HCT116 (cell line): ENCODE data around the gene DRC7. TPM values are rescaled to one million over a fixed set of nuclear protein-coding genes. Genes with fewer than 3 reads are reported as not detected.

Experiments
- ATAC-seq: fragments of 200-7000 bp; cut with Tn5 transposase; 2 replicates; pipeline ENCODE4 v1.9.1; 2020; ENCODE audit warnings: mild to moderate bottlenecking, moderate library complexity
- BruUV-seq: library from RNA; stranded (reverse); fragments of 400-500 nt; replicated peaks from 2 replicates; lab custom pipeline; 2021; lab: Mats Ljungman, UMichigan
- CTCF ChIA-PET: fragments of 300-600 bp; sonication (Branson Sonifier 250); formaldehyde crosslinking; loops from one replicate; lab custom pipeline; 2021; ENCODE audit warnings: antibody characterized with exemption; lab: Charles Lee
- POLR2A ChIA-PET: fragments of 300-600, 350-600 bp; sonication (Branson Sonifier 250); formaldehyde crosslinking; loops from one replicate; lab custom pipeline; 2021; ENCODE audit warnings: antibody characterized with exemption; lab: Charles Lee
- RAD21 ChIA-PET, 2 experiments: fragments of 300-600 bp; sonication (Branson Sonifier 250); formaldehyde crosslinking; loops; one replicate each; lab custom pipeline; 2023; ENCODE audit warnings: low total read pairs in 2 of 2; ENCODE audit not compliant: uncharacterized antibody in 2 of 2, unreplicated experiment in 2 of 2, low non-redundant PET in 1 of 2; lab: Charles Lee
- DNase-seq: peaks from one replicate; pipeline ENCODE4 v3.0.0-alpha.2; 2010; ENCODE audit warnings: low read depth, low spot score
- H2AFZ ChIP-seq: fragments of 200-600 bp; shearing (Covaris generic), sonication (generic); 2 replicates; pipeline ENCODE4 v1.6.1; 2017; ENCODE audit warnings: low read depth, mixed run types, mixed read lengths, antibody characterized with exemption, low read length; ENCODE audit not compliant: poor library complexity, severe bottlenecking
- H3K27ac ChIP-seq: 2 replicates; pipeline ENCODE4 v1.5.1; 2012; ENCODE audit warnings: low read depth, low read length
- H3K27me3 ChIP-seq: fragments of 200-600 bp; sonication (generic); 2 replicates; pipeline ENCODE4 v1.6.1; 2016; ENCODE audit warnings: mixed run types, low read length, mixed read lengths; ENCODE audit not compliant: insufficient read depth
- H3K36me3 ChIP-seq, 2 experiments: fragments of 200-500 bp in 1 of 2; fragments of 200-600 bp in 1 of 2; sonication (Bioruptor generic) in 1 of 2; sonication (generic) in 1 of 2; 2 replicates each; pipeline versions ENCODE4 v1.5.1 to v1.6.1; 2014 to 2016; ENCODE audit warnings: low read length in 2 of 2, inconsistent platforms in 1 of 2, mixed read lengths in 1 of 2, mixed run types in 1 of 2; ENCODE audit not compliant: insufficient read depth in 2 of 2, control insufficient read depth in 1 of 2
- H3K4me1 ChIP-seq, 2 experiments: fragments of 200-600 bp in 1 of 2; sonication (generic) in 1 of 2; 2 replicates each; pipeline versions ENCODE4 v1.5.1 to v1.6.1; 2012 to 2017; ENCODE audit warnings: low read length in 2 of 2, inconsistent platforms in 1 of 2, mild to moderate bottlenecking in 1 of 2, mixed read lengths in 1 of 2, mixed run types in 1 of 2, moderate library complexity in 1 of 2; ENCODE audit not compliant: insufficient read depth in 2 of 2, control insufficient read depth in 1 of 2
- H3K4me2 ChIP-seq: fragments of 200-600 bp; sonication (generic); 2 replicates; pipeline ENCODE4 v1.6.1; 2017; ENCODE audit warnings: mixed run types, low read length, mixed read lengths
- H3K4me3 ChIP-seq, 2 experiments: fragments of 200-600 bp in 1 of 2; sonication (generic) in 1 of 2; replicated peaks in 1 of 2; 2 replicates each; pipeline ENCODE4 v1.5.1; 2011 to 2016; ENCODE audit warnings: low read length in 2 of 2, control low read depth in 1 of 2, low read depth in 1 of 2, mild to moderate bottlenecking in 1 of 2, mixed read lengths in 1 of 2, mixed run types in 1 of 2
- H3K79me2 ChIP-seq: fragments of 200-600 bp; sonication (generic); 2 replicates; pipeline ENCODE4 v1.6.1; 2017; ENCODE audit warnings: mild to moderate bottlenecking, mixed run types, low read length, moderate library complexity, mixed read lengths; ENCODE audit not compliant: insufficient read depth
- H3K9ac ChIP-seq: fragments of 200-600 bp; sonication (generic); 2 replicates; pipeline ENCODE4 v1.6.1; 2016; ENCODE audit warnings: low read length, mixed read lengths
- H3K9me2 ChIP-seq: fragments of 200-600 bp; sonication (generic), shearing (Covaris generic); 2 replicates; pipeline ENCODE4 v1.6.1; 2017; ENCODE audit warnings: mixed run types, mild to moderate bottlenecking, moderate library complexity; ENCODE audit not compliant: insufficient read depth
- H3K9me3 ChIP-seq, 2 experiments: fragments of 200-500 bp in 1 of 2; fragments of 200-600 bp in 1 of 2; sonication (Bioruptor generic) in 1 of 2; sonication (generic) in 1 of 2; 2 replicates each; pipeline ENCODE4 v1.6.1; 2014 to 2017; ENCODE audit warnings: low read length in 2 of 2, mixed read lengths in 2 of 2, inconsistent platforms in 1 of 2, low read depth in 1 of 2, mild to moderate bottlenecking in 1 of 2, mixed run types in 1 of 2, moderate library complexity in 1 of 2; ENCODE audit not compliant: control insufficient read depth in 1 of 2, insufficient read depth in 1 of 2
- H4K20me1 ChIP-seq: fragments of 200-600 bp; sonication (generic), shearing (Covaris generic); 2 replicates; pipeline ENCODE4 v1.6.1; 2017; ENCODE audit warnings: mixed run types, mild to moderate bottlenecking, moderate library complexity; ENCODE audit not compliant: insufficient read depth
- ATF3 ChIP-seq: IDR thresholded peaks from 2 replicates; pipeline ENCODE4 v1.6.1; 2012
- CBX3 ChIP-seq: IDR thresholded peaks from 2 replicates; pipeline ENCODE4 v1.6.1; 2012; ENCODE audit warnings: low read depth
- EGR1 ChIP-seq: IDR thresholded peaks from 2 replicates; pipeline ENCODE4 v1.6.1; 2012; ENCODE audit warnings: low read depth
- ELF1 ChIP-seq: IDR thresholded peaks from 2 replicates; pipeline ENCODE4 v1.6.1; 2012; ENCODE audit warnings: low read depth, borderline replicate concordance
- EZH2 ChIP-seq: fragments of 200-600 bp; sonication (generic); IDR thresholded peaks from 2 replicates; pipeline ENCODE4 v1.6.1; 2017; ENCODE audit warnings: antibody characterized with exemption, mixed run types
- JUND ChIP-seq: IDR thresholded peaks from 2 replicates; pipeline ENCODE4 v1.6.1; 2012
- POLR2A ChIP-seq: IDR thresholded peaks from 2 replicates; pipeline ENCODE4 v1.7.0; 2011; ENCODE audit warnings: borderline replicate concordance; ENCODE audit not compliant: insufficient read depth, insufficient read length; ENCODE audit errors: extremely low read depth
- POLR2AphosphoS5 ChIP-seq: IDR thresholded peaks from 2 replicates; pipeline ENCODE4 v1.6.1; 2011; ENCODE audit warnings: mild to moderate bottlenecking, low read depth, low read length, moderate library complexity
- REST ChIP-seq: IDR thresholded peaks from 2 replicates; pipeline ENCODE4 v1.6.1; 2012; ENCODE audit warnings: low read depth
- SIN3A ChIP-seq: IDR thresholded peaks from 2 replicates; pipeline ENCODE4 v1.6.1; 2012; ENCODE audit warnings: low read depth
- SP1 ChIP-seq: IDR thresholded peaks from 2 replicates; pipeline ENCODE4 v1.6.1; 2012; ENCODE audit warnings: low read depth
- TCF7L2 ChIP-seq: IDR thresholded peaks from 2 replicates; pipeline ENCODE4 v1.7.0; 2011; ENCODE audit warnings: borderline replicate concordance, inconsistent platforms; ENCODE audit not compliant: insufficient read depth, insufficient read length; ENCODE audit errors: extremely low read depth
- ZFX ChIP-seq: fragments of 450-650 bp; IDR thresholded peaks from 2 replicates; pipeline ENCODE4 v1.6.1; 2017
- ZNF274 ChIP-seq: fragments of 200-500 bp; sonication (Bioruptor generic); IDR thresholded peaks from 2 replicates; pipeline ENCODE4 v1.6.1; 2014; ENCODE audit warnings: mild to moderate bottlenecking, low read depth, low read length, inconsistent platforms
- intact Hi-C: fragments of 100-400 bp; cut with micrococcal nuclease; formaldehyde crosslinking; loops from 2 replicates; pipeline ENCODE4 v1.10.0; 2022
- total RNA-seq: library from RNA; stranded (reverse); gene quantifications from one replicate; pipeline ENCODE4 v1.2.1, GENCODE V29; 2021; ENCODE audit not compliant: unreplicated experiment

DRC7 gene
- total RNA-seq, 1 experiment from 2014 or later: 0.91 TPM

- no TSS peak for BruUV-seq
- Histone ChIP-seq H3K27ac (no peak overlapping the region), H3K4me1 (peaks cover 6 to 23% of the 10 kb centered on the region in 2 experiments; a peak in 3 of 4 replicates), H3K4me3 (no peak overlapping the region), H3K27me3 (no peaks in the 10 kb centered on the region), H4K20me1 (no peaks in the 10 kb centered on the region), H3K9me3 (no peaks in the 10 kb centered on the region), H3K79me2 (no peaks in the 10 kb centered on the region), H3K4me2 (no peak overlapping the region), H2AFZ (no peak overlapping the region), H3K9ac (no peak overlapping the region), H3K36me3 (no peaks in the 10 kb centered on the region; a peak in 1 of 4 replicates), H3K9me2 (no peaks in the 10 kb centered on the region)
- TF ChIP-seq ZFX (no peak), CBX3 (no peak), ELF1 (no peak), POLR2A (no peak), EGR1 (no peak), POLR2AphosphoS5 (no peak), SIN3A (no peak), ZNF274 (no peak), SP1 (no peak), REST (no peak), TCF7L2 (no peak), ATF3 (no peak), JUND (no peak), EZH2 (no peak)
- RAD21 ChIA-PET: interaction anchor here in 1 of 2 experiments (0.6 kb wide), 1 partner anchor 36 kb away, joined by 3 read pairs; no protein-coding TSS in a partner anchor
- intact Hi-C loops: no loop called here
- POLR2A ChIA-PET: no interaction called here
- DNase-seq: no peak
- no peak for ATAC-seq
- CTCF ChIA-PET: interaction anchor here (1.2 to 1.4 kb wide), 2 partner anchors 43 to 55 kb away, joined by 3 to 5 read pairs; no protein-coding TSS in a partner anchor
Measured at GRCh38 chr16:57645691-57646387, 48.8 kb upstream of the DRC7 start.
